Measurements from ENCODE around the gene HSP90B1.

- no peak for TF ChIP-seq YY1 (IDR thresholded peaks at IDR 0.05; ENCODE audit: insufficient read depth, insufficient read length)
- TF ChIP-seq ZNF274 (IDR thresholded peaks at IDR 0.05; ENCODE audit: low read depth, low read length) = no peak
- no peak for TF ChIP-seq SUZ12 (IDR thresholded peaks at IDR 0.05; ENCODE audit: extremely low read depth, insufficient read depth, insufficient read length)
Observed at GRCh38 chr12:103897316-103897715, 32.9 kb upstream of the HSP90B1 start.
